PC-9 (cell line): ENCODE measurements around the gene ZSCAN5A.

Experiments
- CTCF ChIP-seq: fragments of 200-600 bp; sonication (generic); conservative IDR thresholded peaks from 2 replicates; pipeline ENCODE4 v1.6.1; 2017; ENCODE audit warnings: mixed run types, antibody characterized with exemption, mild to moderate bottlenecking, moderate library complexity
- EZH2 ChIP-seq: fragments of 200-600 bp; sonication (generic); IDR thresholded peaks from 2 replicates; pipeline ENCODE4 v1.8.0; 2017; ENCODE audit warnings: antibody characterized with exemption, low read depth

GRCh38 chr19:56191711-56192110, 122.9 kb downstream of the ZSCAN5A start:
- TF ChIP-seq CTCF (no peak), EZH2 (no peak)
